HG02938 (cell line): ENCODE measurements around the gene TEDC1.
A peak's percentile ranks its signal among the peaks of the same experiment; 100 is the strongest.

Source experiments
- ATAC-seq: cut with Tn5 transposase; IDR thresholded peaks from one replicate; pipeline ENCODE4 v1.9.1; 2021; ENCODE audit warnings: mild to moderate bottlenecking, moderate library complexity; ENCODE audit not compliant: unreplicated experiment

TEDC1 gene

GRCh38 chr14:105490572-105491365 is at the start of gene TEDC1:
TSS of gene TEDC1 (plus strand) at chr14:105491246. CDS start at chr14:105491376, 130 bp downstream.
- peak; percentile 71 for ATAC-seq

- ATAC-seq = no peak
Measured at GRCh38 chr14:105442125-105442524, 48.9 kb upstream of the TEDC1 start.

- ATAC-seq = no peak
Measured at GRCh38 chr14:105442834-105443233, 48.2 kb upstream of the TEDC1 start.

- ATAC-seq = no peak
Measured at GRCh38 chr14:105444859-105445258, 46.2 kb upstream of the TEDC1 start.

GRCh38 chr14:105445290-105445689 is 45.8 kb upstream of the TEDC1 start:
- ATAC-seq = no peak

GRCh38 chr14:105445901-105446845 is 44.9 kb upstream of the TEDC1 start:
- ATAC-seq = no peak

- no peak for ATAC-seq
Measured at GRCh38 chr14:105446971-105447370, 44.1 kb upstream of the TEDC1 start.

- ATAC-seq = no peak
Measured at GRCh38 chr14:105447651-105448640, 43.1 kb upstream of the TEDC1 start.

- ATAC-seq = no peak
Measured at GRCh38 chr14:105448706-105449111, 42.3 kb upstream of the TEDC1 start.

- no peak for ATAC-seq
Measured at GRCh38 chr14:105449276-105450122, 41.5 kb upstream of the TEDC1 start.

- no peak for ATAC-seq
Measured at GRCh38 chr14:105450123-105450505, 40.9 kb upstream of the TEDC1 start.

- ATAC-seq = no peak
Measured at GRCh38 chr14:105450864-105451720, 40.0 kb upstream of the TEDC1 start.

- ATAC-seq = no peak
Measured at GRCh38 chr14:105452963-105453362, 38.1 kb upstream of the TEDC1 start.

GRCh38 chr14:105453847-105454246 is 37.2 kb upstream of the TEDC1 start:
- ATAC-seq = no peak

GRCh38 chr14:105455086-105455640 is 35.9 kb upstream of the TEDC1 start:
- ATAC-seq = no peak

- no peak for ATAC-seq
Measured at GRCh38 chr14:105455766-105456660, 35.0 kb upstream of the TEDC1 start.
